HUES6 (cell line): ENCODE results near the gene PDE4B.

ENCODE experiments used
- H3K27ac ChIP-seq: 2 replicates; pipeline ENCODE4 v1.7.0; 2013; ENCODE audit warnings: low read depth, mild to moderate bottlenecking, low read length, inconsistent platforms
- H3K27me3 ChIP-seq: 2 replicates; pipeline ENCODE4 v1.6.1; 2013; ENCODE audit warnings: low read length; ENCODE audit not compliant: control insufficient read depth, insufficient read depth
- H3K36me3 ChIP-seq: 2 replicates; pipeline ENCODE4 v1.6.1; 2013; ENCODE audit warnings: low read length; ENCODE audit not compliant: control insufficient read depth, insufficient read depth
- H3K4me1 ChIP-seq: 2 replicates; pipeline ENCODE4 v1.6.1; 2013; ENCODE audit warnings: low read length; ENCODE audit not compliant: control insufficient read depth, insufficient read depth
- H3K4me3 ChIP-seq: 2 replicates; pipeline ENCODE4 v1.5.1; 2013; ENCODE audit warnings: low read depth, low read length
- H3K9ac ChIP-seq: one replicate; pipeline ENCODE4 v1.6.1; 2013; ENCODE audit warnings: mild to moderate bottlenecking, low read length
- H3K9me3 ChIP-seq: 2 replicates; pipeline ENCODE4 v1.6.1; 2013; ENCODE audit warnings: low read depth, low read length; ENCODE audit not compliant: control insufficient read depth, insufficient read depth

PDE4B gene

GRCh38 chr1:66394603-66395002 lies 601.9 kb downstream of the PDE4B start:
- no peaks in the 10 kb centered on the region for H3K27me3 ChIP-seq
- H3K27ac ChIP-seq = no peak overlapping the region
- H3K4me3 ChIP-seq = no peak overlapping the region
- H3K4me1 ChIP-seq = no peaks in the 10 kb centered on the region
- no peaks in the 10 kb centered on the region for H3K36me3 ChIP-seq
- peaks cover 4% of the 10 kb centered on the region for H3K9me3 ChIP-seq
- no peak overlapping the region for H3K9ac ChIP-seq

DNA sequence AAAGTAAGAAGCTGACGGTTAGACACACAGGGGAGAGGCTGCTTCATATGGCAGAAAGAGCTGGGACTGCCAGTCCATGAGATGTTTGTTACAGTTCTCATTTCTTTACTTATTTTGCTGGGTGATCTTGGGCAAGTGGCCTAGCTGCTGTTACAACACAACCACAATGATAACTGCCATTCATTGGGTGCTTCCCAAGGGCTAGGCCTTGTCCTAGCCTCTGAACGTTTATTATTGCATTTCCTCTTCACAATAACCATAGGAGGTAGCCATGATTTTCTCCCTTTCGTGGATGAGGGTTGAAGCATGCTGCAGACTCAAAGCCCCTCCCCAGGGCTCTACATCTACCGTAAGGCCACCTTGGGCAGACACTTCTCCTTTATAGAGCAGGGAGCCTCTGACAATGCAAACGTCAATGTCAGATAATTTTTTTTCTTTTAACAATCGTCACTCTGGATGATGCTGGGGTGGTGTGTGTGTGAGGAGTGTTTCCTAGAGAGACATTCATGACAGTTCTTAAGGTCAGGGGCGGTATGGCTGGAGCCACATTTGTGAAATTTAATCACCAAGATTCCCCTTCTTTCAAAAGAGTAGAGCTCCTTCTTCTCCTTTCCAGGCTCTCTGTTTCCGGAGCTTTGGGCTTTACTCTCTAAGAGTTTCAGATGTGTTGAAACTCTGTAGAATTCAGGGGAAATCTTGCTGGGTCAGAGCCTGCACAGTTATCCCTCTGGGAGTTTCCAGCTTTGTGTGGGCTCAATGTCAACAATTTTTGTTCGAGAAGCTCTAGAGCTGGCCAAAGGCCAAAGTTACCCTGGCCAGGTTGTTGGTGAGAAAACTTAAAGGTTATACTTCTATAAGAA lies 602.7 kb downstream of the PDE4B start:
- H3K4me3 ChIP-seq = no peak overlapping the region

GRCh38 chr1:66396212-66396890 lies 603.7 kb downstream of the PDE4B start:
- H3K27ac ChIP-seq = no peak overlapping the region
- no peak overlapping the region for H3K4me3 ChIP-seq
- H3K9ac ChIP-seq = no peak overlapping the region
- H3K36me3 ChIP-seq = no peaks in the 10 kb centered on the region
- no peaks in the 10 kb centered on the region for H3K4me1 ChIP-seq
- no peaks in the 10 kb centered on the region for H3K9me3 ChIP-seq
- H3K27me3 ChIP-seq = no peaks in the 10 kb centered on the region

More for the DNA sequence above, 602.7 kb downstream of the PDE4B start:
- H3K4me1 ChIP-seq = no peaks in the 10 kb centered on the region
- no peaks in the 10 kb centered on the region for H3K36me3 ChIP-seq
- H3K27ac ChIP-seq = no peak overlapping the region
- no peaks in the 10 kb centered on the region for H3K9me3 ChIP-seq
- H3K9ac ChIP-seq = no peak overlapping the region
- no peaks in the 10 kb centered on the region for H3K27me3 ChIP-seq

DNA sequence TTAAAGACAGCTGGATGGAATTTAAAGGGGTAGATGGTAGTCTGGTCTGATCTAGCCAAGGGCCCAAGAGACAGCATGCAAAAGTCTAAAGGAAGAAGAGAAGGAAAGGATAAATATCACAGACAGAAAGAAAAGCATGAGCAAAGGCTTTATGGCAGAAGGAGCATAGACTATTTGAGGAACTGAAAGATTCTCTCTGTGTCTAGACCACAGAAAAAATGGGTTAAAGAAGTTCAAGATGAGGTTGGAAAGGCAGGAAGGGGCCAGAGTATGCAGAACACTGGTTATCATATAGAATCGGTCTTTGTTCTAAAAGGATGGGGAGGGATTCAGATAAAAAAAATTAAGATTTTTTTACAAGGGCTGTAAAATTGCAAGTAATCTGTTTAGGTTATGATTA lies 604.5 kb downstream of the PDE4B start:
- no peaks in the 10 kb centered on the region for H3K36me3 ChIP-seq
- H3K27me3 ChIP-seq = no peaks in the 10 kb centered on the region
- H3K4me1 ChIP-seq = no peaks in the 10 kb centered on the region
- H3K9ac ChIP-seq = no peak overlapping the region
- H3K4me3 ChIP-seq = no peak overlapping the region
- H3K27ac ChIP-seq = no peak overlapping the region
- H3K9me3 ChIP-seq = no peaks in the 10 kb centered on the region

DNA sequence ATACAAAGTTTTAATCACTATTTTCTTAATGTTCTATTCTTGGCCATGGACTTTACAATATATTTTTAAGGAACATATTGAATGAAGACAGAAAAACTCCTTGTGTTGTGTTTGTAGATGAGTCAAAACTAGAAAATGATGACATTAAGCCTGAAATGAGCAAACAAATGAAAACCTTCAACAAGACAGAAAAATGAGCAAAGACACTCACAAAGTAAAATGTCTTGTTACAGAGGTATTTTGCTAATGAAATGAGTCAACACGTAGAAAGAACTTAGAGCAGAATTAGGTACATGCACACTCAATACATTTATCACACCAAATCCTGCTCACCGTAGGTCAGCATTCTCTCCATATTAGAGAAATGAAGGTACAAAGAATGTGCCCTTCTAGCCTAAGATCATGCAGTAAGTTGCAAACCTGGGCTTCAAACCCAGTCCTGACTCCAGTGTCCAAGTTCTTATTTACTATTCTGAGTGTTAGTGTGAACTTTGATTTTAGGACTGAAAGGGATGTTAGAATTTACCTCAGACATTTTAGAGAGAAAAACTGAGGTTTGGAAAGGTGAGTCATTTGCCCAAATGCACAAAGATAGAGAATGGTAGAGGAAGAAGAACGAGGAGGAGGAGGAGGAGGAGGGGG lies 607.3 kb downstream of the PDE4B start:
- Histone ChIP-seq H3K4me1 (no peaks in the 10 kb centered on the region), H3K36me3 (no peaks in the 10 kb centered on the region), H3K9ac (no peak overlapping the region), H3K27ac (no peak overlapping the region), H3K9me3 (no peaks in the 10 kb centered on the region), H3K4me3 (no peak overlapping the region), H3K27me3 (no peaks in the 10 kb centered on the region)

- no peak overlapping the region for H3K27ac ChIP-seq
- no peaks in the 10 kb centered on the region for H3K4me1 ChIP-seq
- no peak overlapping the region for H3K9ac ChIP-seq
- no peaks in the 10 kb centered on the region for H3K36me3 ChIP-seq
- H3K9me3 ChIP-seq = no peaks in the 10 kb centered on the region
- no peak overlapping the region for H3K4me3 ChIP-seq
- no peaks in the 10 kb centered on the region for H3K27me3 ChIP-seq
Observed at GRCh38 chr1:66400660-66401059, 608.0 kb downstream of the PDE4B start.

DNA sequence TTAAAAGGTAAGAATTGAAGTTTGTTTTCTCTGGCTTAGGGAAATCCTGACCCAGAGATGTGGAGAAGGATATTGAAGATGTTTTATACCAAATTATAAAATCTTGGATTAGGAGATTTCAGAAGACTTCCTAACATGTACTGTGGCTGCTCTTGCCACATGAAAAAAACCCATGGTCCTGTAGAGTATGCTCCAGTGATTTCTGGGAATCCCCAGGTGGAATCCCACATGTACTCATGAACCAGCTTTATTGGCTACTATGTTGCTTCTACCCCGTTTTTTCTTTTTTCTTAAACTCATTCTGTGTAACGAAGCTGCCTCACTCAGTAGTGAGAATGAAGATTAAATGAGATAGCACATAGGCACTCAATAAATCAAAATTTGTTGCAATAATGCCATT lies 608.5 kb downstream of the PDE4B start:
- H3K9ac ChIP-seq = no peak overlapping the region
- H3K4me3 ChIP-seq = no peak overlapping the region

GRCh38 chr1:66402194-66402593 lies 609.5 kb downstream of the PDE4B start:
- no peak overlapping the region for H3K27ac ChIP-seq
- H3K9me3 ChIP-seq = no peaks in the 10 kb centered on the region
- no peaks in the 10 kb centered on the region for H3K4me1 ChIP-seq
- H3K36me3 ChIP-seq = no peaks in the 10 kb centered on the region
- H3K4me3 ChIP-seq = no peak overlapping the region
- H3K9ac ChIP-seq = no peak overlapping the region
- H3K27me3 ChIP-seq = no peaks in the 10 kb centered on the region

More for the DNA sequence above, 608.5 kb downstream of the PDE4B start:
- Histone ChIP-seq H3K36me3 (no peaks in the 10 kb centered on the region), H3K4me1 (no peaks in the 10 kb centered on the region), H3K9me3 (no peaks in the 10 kb centered on the region), H3K27ac (no peak overlapping the region), H3K27me3 (no peaks in the 10 kb centered on the region)

GRCh38 chr1:66403007-66403731 lies 610.5 kb downstream of the PDE4B start:
- Histone ChIP-seq H3K9ac (no peak overlapping the region), H3K4me1 (no peaks in the 10 kb centered on the region), H3K27me3 (no peaks in the 10 kb centered on the region), H3K4me3 (no peak overlapping the region), H3K36me3 (no peaks in the 10 kb centered on the region), H3K27ac (no peak overlapping the region), H3K9me3 (no peaks in the 10 kb centered on the region)

GRCh38 chr1:66405061-66405460 lies 612.4 kb downstream of the PDE4B start:
- no peaks in the 10 kb centered on the region for H3K9me3 ChIP-seq
- H3K27ac ChIP-seq = no peak overlapping the region
- H3K4me3 ChIP-seq = no peak overlapping the region
- H3K27me3 ChIP-seq = no peaks in the 10 kb centered on the region
- H3K9ac ChIP-seq = no peak overlapping the region
- H3K4me1 ChIP-seq = no peaks in the 10 kb centered on the region
- no peaks in the 10 kb centered on the region for H3K36me3 ChIP-seq
